HEK293T (cell line): ENCODE data around the gene FAM98B.

Experiments
- CTCF ChIA-PET: fragments of 350-600 bp; formaldehyde crosslinking; extraction: SDS; loops from one replicate; lab custom pipeline; 2021; ENCODE audit warnings: antibody characterized with exemption, inconsistent platforms; lab: Yijun Ruan, JAX
- POLR2A ChIA-PET: fragments of 350-600 bp; formaldehyde crosslinking; extraction: SDS; loops from one replicate; lab custom pipeline; 2020; ENCODE audit warnings: antibody characterized with exemption, inconsistent platforms; lab: Yijun Ruan, JAX
- DNase-seq: peaks from one replicate; pipeline ENCODE4 v3.0.0; 2012; ENCODE audit warnings: mixed read lengths; ENCODE audit errors: extremely low spot score
- ARNT ChIP-seq: fragments of 450-650 bp; IDR thresholded peaks from 2 replicates; pipeline ENCODE4 v1.6.1; 2017; ENCODE audit warnings: mild to moderate bottlenecking
- BHLHE40 ChIP-seq: fragments of 450-650 bp; IDR thresholded peaks from 2 replicates; pipeline ENCODE4 v1.6.1; 2016; ENCODE audit warnings: mild to moderate bottlenecking, moderate library complexity, borderline replicate concordance
- CTBP1 ChIP-seq: fragments of 450-650 bp; IDR thresholded peaks from 2 replicates; pipeline ENCODE4 v1.6.1; 2016; ENCODE audit warnings: borderline replicate concordance
- ELF4 ChIP-seq: fragments of 450-650 bp; IDR thresholded peaks from 2 replicates; pipeline ENCODE4 v1.6.1; 2017; ENCODE audit warnings: antibody characterized with exemption
- FOXA1 ChIP-seq: fragments of 450-650 bp; IDR thresholded peaks from 2 replicates; pipeline ENCODE4 v1.6.1; 2016; ENCODE audit warnings: mild to moderate bottlenecking
- FOXK2 ChIP-seq: fragments of 450-650 bp; IDR thresholded peaks from 2 replicates; pipeline ENCODE4 v1.6.1; 2016; ENCODE audit warnings: mild to moderate bottlenecking
- FOXM1 ChIP-seq: fragments of 450-650 bp; IDR thresholded peaks from 2 replicates; pipeline ENCODE4 v1.6.1; 2017; ENCODE audit warnings: mild to moderate bottlenecking, borderline replicate concordance
- HDGF ChIP-seq: fragments of 450-650 bp; IDR thresholded peaks from 2 replicates; pipeline ENCODE4 v1.6.1; 2017; ENCODE audit warnings: antibody characterized with exemption, borderline replicate concordance
- L3MBTL2 ChIP-seq: fragments of 450-650 bp; conservative IDR thresholded peaks from 2 replicates; pipeline ENCODE4 v1.6.1; 2016; ENCODE audit warnings: mild to moderate bottlenecking
- LEF1 ChIP-seq: fragments of 450-650 bp; IDR thresholded peaks from 2 replicates; pipeline ENCODE4 v1.6.1; 2017; ENCODE audit warnings: mild to moderate bottlenecking, borderline replicate concordance
- NFRKB ChIP-seq: fragments of 450-650 bp; IDR thresholded peaks from 2 replicates; pipeline ENCODE4 v1.6.1; 2016; ENCODE audit warnings: mild to moderate bottlenecking, moderate library complexity
- SP1 ChIP-seq: fragments of 450-650 bp; IDR thresholded peaks from 2 replicates; pipeline ENCODE4 v1.6.1; 2017
- SUZ12 ChIP-seq: fragments of 450-650 bp; IDR thresholded peaks from 2 replicates; pipeline ENCODE4 v1.6.1; 2016; ENCODE audit warnings: mild to moderate bottlenecking
- TARDBP ChIP-seq: fragments of 450-650 bp; IDR thresholded peaks from 2 replicates; pipeline ENCODE4 v1.6.1; 2016
- ZNF384 ChIP-seq: fragments of 450-650 bp; IDR thresholded peaks from 2 replicates; pipeline ENCODE4 v1.6.1; 2016
- TF ChIP-seq, protein P1 (sequence below): fragments of 450-650 bp; IDR thresholded peaks from 2 replicates; pipeline ENCODE4 v1.6.1; 2016

FAM98B gene

DNA sequence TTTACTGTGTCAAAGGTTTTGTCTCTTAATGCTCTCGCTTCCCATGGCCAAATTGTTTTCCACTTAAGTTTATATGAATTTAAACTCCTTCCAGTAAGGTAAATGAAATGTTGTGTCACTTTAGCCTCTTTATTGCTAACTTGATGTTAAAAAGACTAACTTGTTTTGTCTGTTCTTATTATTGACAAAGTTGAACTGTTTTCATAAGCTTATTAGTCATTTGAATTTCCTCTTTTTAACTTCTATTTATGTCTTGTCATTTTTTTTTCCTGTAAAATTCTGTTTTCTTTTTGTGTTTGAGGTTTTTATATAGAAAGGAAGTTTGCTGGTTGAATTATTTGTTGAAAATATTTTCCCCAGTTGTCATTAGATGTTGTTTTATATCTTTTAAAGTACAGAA lies 25.8 kb downstream of the FAM98B start:
- no peak for DNase-seq
- ChIA-PET CTCF (interaction anchor here (0.8 kb wide), 1 partner anchor 220 kb away, joined by 3 read pairs; no protein-coding TSS in a partner anchor), POLR2A (no interaction called here)
- TF ChIP-seq L3MBTL2 (no peak), NFRKB (no peak), FOXA1 (no peak), TARDBP (no peak), FOXM1 (no peak), BHLHE40 (no peak), ELF4 (no peak)

DNA sequence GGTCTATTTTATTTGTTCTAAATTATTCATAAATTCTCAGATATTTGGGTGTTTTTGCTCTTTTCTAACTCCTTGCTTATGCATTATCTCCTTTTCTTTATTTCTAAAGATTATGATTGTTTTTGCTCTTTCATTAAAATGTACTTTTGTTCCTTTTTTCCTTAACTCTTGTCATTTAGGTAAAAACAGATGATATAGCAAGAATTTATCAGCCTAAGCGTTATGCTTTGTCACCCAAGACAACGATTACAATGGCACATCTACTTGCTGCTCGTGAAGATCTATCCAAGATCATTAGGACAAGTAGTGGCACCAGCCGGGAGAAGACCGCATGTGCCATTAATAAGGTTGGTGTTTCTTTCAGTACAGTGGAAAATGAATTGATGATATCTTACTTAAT lies 27.2 kb downstream of the FAM98B start:
- no peak for DNase-seq
- TF ChIP-seq HDGF (no peak), NFRKB (no peak), FOXM1 (no peak), BHLHE40 (no peak), FOXK2 (no peak), ARNT (no peak), L3MBTL2 (no peak), CTBP1 (no peak), ZNF384 (no peak), TARDBP (no peak), ELF4 (no peak), SUZ12 (no peak), FOXA1 (no peak)
- TF ChIP-seq, protein P1, sequence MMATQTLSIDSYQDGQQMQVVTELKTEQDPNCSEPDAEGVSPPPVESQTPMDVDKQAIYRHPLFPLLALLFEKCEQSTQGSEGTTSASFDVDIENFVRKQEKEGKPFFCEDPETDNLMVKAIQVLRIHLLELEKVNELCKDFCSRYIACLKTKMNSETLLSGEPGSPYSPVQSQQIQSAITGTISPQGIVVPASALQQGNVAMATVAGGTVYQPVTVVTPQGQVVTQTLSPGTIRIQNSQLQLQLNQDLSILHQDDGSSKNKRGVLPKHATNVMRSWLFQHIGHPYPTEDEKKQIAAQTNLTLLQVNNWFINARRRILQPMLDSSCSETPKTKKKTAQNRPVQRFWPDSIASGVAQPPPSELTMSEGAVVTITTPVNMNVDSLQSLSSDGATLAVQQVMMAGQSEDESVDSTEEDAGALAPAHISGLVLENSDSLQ = no peak
- POLR2A ChIA-PET = no interaction called here
- CTCF ChIA-PET = no interaction called here

DNA sequence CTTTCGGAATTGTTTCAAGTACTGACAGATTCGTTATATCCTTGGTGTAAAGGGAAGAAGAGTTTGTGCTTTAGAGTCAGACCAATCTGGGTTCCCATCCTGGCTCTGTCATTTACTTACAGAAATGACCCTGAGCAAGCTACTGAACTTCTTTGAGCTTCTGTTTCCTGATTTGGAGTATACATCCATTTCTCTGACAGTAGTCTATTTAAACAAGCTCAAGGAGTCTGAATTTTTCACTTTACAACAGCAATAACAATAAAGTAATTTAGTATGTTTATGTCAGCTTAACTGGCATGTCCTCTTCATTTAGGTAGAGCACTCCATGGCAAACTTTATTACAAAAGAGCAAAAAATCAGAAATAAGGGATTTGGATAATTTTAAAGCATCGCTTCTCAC lies 27.8 kb downstream of the FAM98B start:
- CTCF ChIA-PET = no interaction called here

DNA sequence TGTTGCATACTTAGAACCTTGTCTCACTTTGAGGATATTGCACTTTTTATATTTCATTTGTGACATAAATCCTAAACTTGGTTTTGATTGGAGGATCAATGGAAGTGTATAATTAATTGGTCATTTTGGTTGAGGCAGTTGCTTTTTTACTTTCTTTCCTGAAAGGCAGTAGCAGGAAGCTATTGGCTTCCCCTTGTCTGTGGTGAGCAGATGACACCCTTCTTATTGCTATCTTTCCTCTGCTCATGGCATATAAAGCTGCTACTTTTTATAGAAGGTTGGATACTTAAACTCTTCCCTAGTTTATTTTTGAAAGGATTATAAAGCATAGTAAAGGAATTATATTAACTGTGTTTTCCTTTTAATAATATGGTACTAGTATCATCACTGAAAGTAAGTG lies 28.6 kb downstream of the FAM98B start:
- DNase-seq = no peak
- TF ChIP-seq BHLHE40 (no peak), ARNT (no peak), SP1 (no peak), LEF1 (no peak), FOXA1 (no peak), L3MBTL2 (no peak), TARDBP (no peak), ELF4 (no peak), CTBP1 (no peak), NFRKB (no peak)
- TF ChIP-seq, protein P1 = no peak
- ChIA-PET CTCF (no interaction called here), POLR2A (no interaction called here)

More for the DNA sequence above, 27.8 kb downstream of the FAM98B start:
- POLR2A ChIA-PET = no interaction called here
- no peak for DNase-seq
- TF ChIP-seq SP1 (no peak), BHLHE40 (no peak), SUZ12 (no peak)

DNA sequence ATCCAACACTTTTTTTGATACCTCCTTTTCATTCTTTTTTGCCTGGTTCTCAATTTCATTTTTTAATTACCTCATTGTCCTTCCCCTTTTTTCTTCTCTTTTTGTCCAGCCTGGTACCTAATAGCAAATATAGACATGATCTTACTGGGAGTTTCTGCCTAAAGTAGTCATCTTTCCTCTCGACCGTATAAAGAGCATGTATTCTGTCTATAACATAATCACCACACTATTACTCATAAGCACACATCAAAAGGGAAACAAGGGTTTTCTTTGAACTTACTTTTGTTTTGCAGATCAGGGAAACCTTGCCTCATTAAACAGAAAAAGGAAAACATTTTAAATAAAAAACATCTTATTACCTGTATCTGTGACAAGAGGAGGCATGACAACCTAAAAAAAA lies 33.0 kb downstream of the FAM98B start:
- no peak for DNase-seq
- CTCF ChIA-PET = no interaction called here
- POLR2A ChIA-PET = no interaction called here
- TF ChIP-seq FOXK2 = no peak
- TF ChIP-seq LEF1 = no peak
- no peak for TF ChIP-seq SP1
- TF ChIP-seq HDGF = no peak
- TF ChIP-seq FOXA1 = no peak
- TF ChIP-seq CTBP1 = no peak
- TF ChIP-seq SUZ12 = no peak
- TF ChIP-seq ARNT = no peak

DNA sequence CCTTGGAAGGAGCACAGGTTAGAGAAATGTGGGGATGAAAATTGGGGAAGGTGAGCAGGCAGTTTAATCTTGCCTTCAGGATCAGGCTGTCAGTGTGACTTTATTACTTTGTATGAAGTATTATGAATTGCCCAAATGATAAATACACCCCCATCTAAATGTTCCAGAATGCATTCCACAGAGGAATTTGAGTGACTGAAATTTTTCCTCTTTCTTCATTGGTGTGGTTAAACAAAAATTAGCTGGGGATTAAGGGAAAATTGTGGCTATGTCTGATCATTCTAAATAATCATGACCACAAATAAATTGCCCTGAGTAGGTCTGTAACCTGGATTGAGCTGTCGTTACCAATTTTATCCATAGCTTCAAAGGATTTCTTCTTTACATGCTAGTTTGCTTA lies 33.5 kb downstream of the FAM98B start:
- ChIA-PET POLR2A (no interaction called here), CTCF (no interaction called here)
- DNase-seq = no peak
- TF ChIP-seq FOXM1 = no peak

DNA sequence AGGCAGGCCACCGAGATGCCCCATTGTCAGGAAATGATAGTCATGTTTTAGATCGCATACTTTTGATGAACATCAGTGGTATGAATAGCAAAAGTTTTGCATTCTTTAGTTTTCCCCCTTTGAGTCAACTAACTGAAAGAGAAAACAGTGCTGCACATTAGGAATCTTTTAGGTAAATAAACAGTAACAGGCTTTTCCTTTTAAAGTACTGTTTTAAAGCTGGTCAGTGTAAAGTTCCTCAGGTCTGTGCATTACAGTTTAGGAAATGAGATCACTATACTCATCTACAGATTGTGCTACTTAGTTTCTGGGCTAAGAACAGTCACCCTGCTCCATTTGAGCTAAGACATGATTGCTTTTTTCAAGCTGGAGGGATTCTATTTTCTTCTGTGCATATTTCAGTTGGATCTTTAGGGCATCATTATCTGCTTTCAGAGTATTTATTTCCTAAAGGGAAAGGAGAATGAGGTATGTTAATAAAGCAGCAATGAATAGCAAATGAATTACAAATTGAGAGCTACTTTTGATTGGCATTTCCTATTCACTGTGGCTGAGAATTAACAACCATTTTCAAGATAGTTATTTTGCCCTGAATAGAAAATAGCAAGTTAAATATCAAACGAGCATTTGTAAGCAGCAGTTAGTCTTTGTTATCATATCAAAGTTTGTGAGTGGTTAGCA lies 36.5 kb downstream of the FAM98B start:
- no peak for DNase-seq
- CTCF ChIA-PET = interaction anchor here (0.6 kb wide), 1 partner anchor 16 kb away, joined by 5 read pairs; no protein-coding TSS in a partner anchor
- no peak for TF ChIP-seq TARDBP
- TF ChIP-seq SP1 = no peak
- no peak for TF ChIP-seq FOXM1
- no peak for TF ChIP-seq FOXA1
- TF ChIP-seq FOXK2 = no peak
- TF ChIP-seq ARNT = no peak
- no peak for TF ChIP-seq CTBP1
- no peak for TF ChIP-seq ELF4
- no peak for TF ChIP-seq LEF1
- TF ChIP-seq BHLHE40 = no peak
- no peak for TF ChIP-seq SUZ12
- TF ChIP-seq, protein P1 = no peak
- TF ChIP-seq ZNF384 = no peak
- no peak for TF ChIP-seq L3MBTL2
- POLR2A ChIA-PET = no interaction called here
